ENCODE results near the gene TMEM179. TPM values are rescaled to one million over a fixed set of nuclear protein-coding genes. Genes with fewer than 3 reads are reported as not detected.

Gene TMEM179
- total RNA-seq, 2 donors from 2014 or later = 0.52 to 2.2 TPM

GRCh38 chr14:104600141-104600643 lies 4.4 kb downstream of the TMEM179 start:
- H3K4me1 ChIP-seq = peaks cover 0 to 15% of the 10 kb centered on the region in 2 donors
- no peak for DNase-seq (ENCODE audit: low spot score)
- no peaks in the 10 kb centered on the region for H3K36me3 ChIP-seq
- TF ChIP-seq CTCF (IDR thresholded peaks at IDR 0.05) = no peak
- H3K27me3 ChIP-seq = no peaks in the 10 kb centered on the region
- H3K4me3 ChIP-seq = no peak overlapping the region
- H3K9me3 ChIP-seq = no peaks in the 10 kb centered on the region
- no peak overlapping the region for H3K27ac ChIP-seq

GRCh38 chr14:104599446-104599845 lies 5.1 kb downstream of the TMEM179 start:
- Histone ChIP-seq H3K9me3 (no peaks in the 10 kb centered on the region), H3K4me3 (no peak overlapping the region), H3K4me1 (peaks cover 0 to 12% of the 10 kb centered on the region in 2 donors), H3K27ac (no peak overlapping the region), H3K27me3 (no peaks in the 10 kb centered on the region), H3K36me3 (no peaks in the 10 kb centered on the region)
- no peak for DNase-seq (ENCODE audit: low spot score)
- no peak for TF ChIP-seq CTCF (IDR thresholded peaks at IDR 0.05)

- Histone ChIP-seq H3K27ac (no peak overlapping the region), H3K4me1 (peaks cover 0 to 12% of the 10 kb centered on the region in 2 donors), H3K4me3 (no peak overlapping the region), H3K27me3 (no peaks in the 10 kb centered on the region), H3K36me3 (no peaks in the 10 kb centered on the region), H3K9me3 (no peaks in the 10 kb centered on the region)
- DNase-seq (ENCODE audit: low spot score) = no peak
- no peak for TF ChIP-seq CTCF (IDR thresholded peaks at IDR 0.05)
Observed at GRCh38 chr14:104598910-104599273, 5.7 kb downstream of the TMEM179 start.

GRCh38 chr14:104598039-104598909 lies 6.3 kb downstream of the TMEM179 start:
- H3K9me3 ChIP-seq = no peaks in the 10 kb centered on the region
- H3K27me3 ChIP-seq = no peaks in the 10 kb centered on the region
- H3K4me3 ChIP-seq = no peak overlapping the region
- no peaks in the 10 kb centered on the region for H3K36me3 ChIP-seq
- no peak for TF ChIP-seq CTCF (IDR thresholded peaks at IDR 0.05)
- no peak for DNase-seq (ENCODE audit: low spot score)
- H3K4me1 ChIP-seq = peaks cover 0 to 18% of the 10 kb centered on the region in 2 donors
- H3K27ac ChIP-seq = no peak overlapping the region

- no peak for DNase-seq (ENCODE audit: low spot score)
- TF ChIP-seq CTCF (IDR thresholded peaks at IDR 0.05) = no peak
- no peaks in the 10 kb centered on the region for H3K36me3 ChIP-seq
Observed at GRCh38 chr14:104597576-104597975, 7.0 kb downstream of the TMEM179 start.

More at GRCh38 chr14:104597576-104597975, 7.0 kb downstream of the TMEM179 start:
- Histone ChIP-seq H3K27ac (no peak overlapping the region), H3K4me1 (peaks cover 0 to 20% of the 10 kb centered on the region in 2 donors), H3K9me3 (no peaks in the 10 kb centered on the region), H3K27me3 (no peaks in the 10 kb centered on the region), H3K4me3 (no peak overlapping the region)
